Stomach (tissue), 9 donors: ENCODE data around the gene RMDN3. TPM values are rescaled to one million over a fixed set of nuclear protein-coding genes. Genes with fewer than 3 reads are reported as not detected.

ENCODE experiments used
- DNase-seq, 2 donors: peaks; one replicate each; pipeline versions ENCODE4 v3.0.0 to v3.0.0-alpha.2; 2013 to 2019
- H3K27ac ChIP-seq, 5 donors: fragments of 200-600 bp in 4 of 5; sonication (generic) in 4 of 5; one replicate each; pipeline ENCODE4 v1.5.1; 2013 to 2019; ENCODE audit warnings: mild to moderate bottlenecking in 1 of 5, moderate library complexity in 1 of 5
- H3K27me3 ChIP-seq, 3 donors: fragments of 200-600 bp; sonication (generic); one replicate each; pipeline ENCODE4 v1.5.1; 2017 to 2019; ENCODE audit warnings: mixed run types in 1 of 3
- H3K36me3 ChIP-seq, 4 donors: fragments of 200-600 bp; sonication (generic); 1 replicate in 3 of 4; 2 replicates in 1 of 4; pipeline ENCODE4 v1.5.1; 2016 to 2019
- H3K4me1 ChIP-seq, 4 donors: fragments of 200-600 bp; sonication (generic); one replicate each; pipeline ENCODE4 v1.5.1; 2016 to 2019
- H3K4me3 ChIP-seq, 4 donors: fragments of 200-600 bp; sonication (generic) in 3 of 4; one replicate each; pipeline ENCODE4 v1.5.1; 2016 to 2019; ENCODE audit warnings: mild to moderate bottlenecking in 1 of 4
- H3K9me3 ChIP-seq, 4 donors: fragments of 200-600 bp; sonication (generic); one replicate each; pipeline ENCODE4 v1.5.1; 2016 to 2019
- CTCF ChIP-seq, 7 experiments: fragments of 450-650 bp in 4 of 7; fragments of 200-600 bp in 3 of 7; sonication (generic) in 3 of 7; IDR thresholded peaks; one replicate each; pipeline ENCODE4 v1.5.1; 2016 to 2019; ENCODE audit warnings: antibody characterized with exemption in 7 of 7, control low read depth in 2 of 7, mild to moderate bottlenecking in 1 of 7
- EP300 ChIP-seq: sonication (generic); formaldehyde crosslinking; IDR thresholded peaks from one replicate; pipeline ENCODE4 v1.6.1; 2017; ENCODE audit warnings: antibody characterized with exemption
- POLR2A ChIP-seq, 4 donors: fragments of 450-650 bp; IDR thresholded peaks; one replicate each; pipeline ENCODE4 v1.6.1; 2016; ENCODE audit warnings: antibody characterized with exemption in 4 of 4, control low read depth in 2 of 4, mild to moderate bottlenecking in 1 of 4, moderate library complexity in 1 of 4
- POLR2AphosphoS5 ChIP-seq, 3 donors: sonication (generic); formaldehyde crosslinking; IDR thresholded peaks; one replicate each; pipeline ENCODE4 v1.6.1; 2016; ENCODE audit warnings: antibody characterized with exemption in 3 of 3
- WGBS, 5 donors: extraction: QIAGEN DNeasy Blood & Tissue Kit in 3 of 5; methylation state at CpG; one replicate each; pipeline versions ENCODE4 v1.1.5 to v1.1.7; 2013 to 2018; 5-methylcytosine and 5-hydroxymethylcytosine counted together
- intact Hi-C: fragments of 100-400 bp; cut with DNase I; formaldehyde crosslinking; loops from one replicate; pipeline ENCODE4 v1.15.1; 2023; ENCODE audit warnings: low total_unique reads
- polyA plus RNA-seq, 3 donors: library from polyadenylated mRNA; stranded (reverse); fragments of 200-250 nt; gene quantifications; one replicate each; pipeline ENCODE4 v1.2.3, GENCODE V29; 2013
- total RNA-seq, 5 donors: library from RNA; depleted of rRNA; stranded (reverse); fragments of >200 nt; gene quantifications; one replicate each; pipeline versions ENCODE4 v1.1.0 to v1.2.3, GENCODE V29; 2014 to 2016
- donor health status: healthy with polysubstance abuse.
- donor health status: Bipolar disorder and iron deficiency.
- donor health status: healthy.

The RMDN3 gene
- total and polyA plus RNA-seq, 8 donors: 12.6 to 63.8 (median 25.2) TPM; not detected in 1

- peak; percentile 92 to 98 for DNase-seq
- peak within 1 kb of the TSS; percentile 99 to 100 (median 99) for H3K27ac ChIP-seq
- H3K9me3 ChIP-seq: no peaks in the 10 kb centered on the region
- H3K4me3 ChIP-seq: peak within 1 kb of the TSS; percentile 76 to 96 (median 86)
- WGBS, 5 donors: 0% methylated on average over 21 to 81 of the region's 81 CpGs
- peaks cover 0 to 23% (median 17%) of the 10 kb centered on the region in 4 donors for H3K36me3 ChIP-seq
- intact Hi-C loops: no loop called here
- peaks cover 14 to 34% (median 22%) of the 10 kb centered on the region in 4 donors for H3K4me1 ChIP-seq
- no peaks in the 10 kb centered on the region for H3K27me3 ChIP-seq
- TF ChIP-seq POLR2AphosphoS5 (IDR thresholded peaks at IDR 0.05) (peak; percentile 49 to 94 (median 91)), CTCF (IDR thresholded peaks at IDR 0.05) (no peak), POLR2A (IDR thresholded peaks at IDR 0.05) (peak in 2 of 4 donors; percentile 19 to 31)
Observed at GRCh38 chr15:40694688-40695468, 60.2 kb downstream of the RMDN3 start, which contains the start of gene RAD51. Gene RAD51 (plus strand): TSS chr15:40695174. CDS start chr15:40698759, 3,585 bp downstream.

GRCh38 chr15:40693904-40694687, 61.0 kb downstream of the RMDN3 start:
- TF ChIP-seq EP300 (no peak), POLR2AphosphoS5 (IDR thresholded peaks at IDR 0.05) (no peak), POLR2A (IDR thresholded peaks at IDR 0.05) (no peak), CTCF (IDR thresholded peaks at IDR 0.05) (no peak)
- 21 to 25% (median 24%) methylated on average over 31 of the region's 31 CpGs for WGBS, 5 donors
- DNase-seq: no peak
- no peaks in the 10 kb centered on the region for H3K27me3 ChIP-seq
- peak overlapping the region; percentile 99 to 100 (median 99) for H3K27ac ChIP-seq
- intact Hi-C loops: no loop called here
- H3K4me1 ChIP-seq: peaks cover 14 to 34% (median 22%) of the 10 kb centered on the region in 4 donors
- no peaks in the 10 kb centered on the region for H3K9me3 ChIP-seq
- peak overlapping the region; percentile 76 to 96 (median 86) for H3K4me3 ChIP-seq
- peaks cover 0 to 22% (median 16%) of the 10 kb centered on the region in 4 donors for H3K36me3 ChIP-seq

- peaks cover 14 to 34% (median 22%) of the 10 kb centered on the region in 4 donors for H3K4me1 ChIP-seq
- no peak for DNase-seq
- no peak overlapping the region for H3K4me3 ChIP-seq
- no peak overlapping the region for H3K27ac ChIP-seq
- TF ChIP-seq POLR2AphosphoS5 (IDR thresholded peaks at IDR 0.05) (no peak), EP300 (no peak), POLR2A (IDR thresholded peaks at IDR 0.05) (no peak), CTCF (IDR thresholded peaks at IDR 0.05) (no peak)
- no peaks in the 10 kb centered on the region for H3K9me3 ChIP-seq
- intact Hi-C loops: no loop called here
- peaks cover 0 to 22% (median 18%) of the 10 kb centered on the region in 4 donors for H3K36me3 ChIP-seq
- no peaks in the 10 kb centered on the region for H3K27me3 ChIP-seq
- WGBS, 5 donors: 65 to 90% (median 74%) methylated on average over 4 of the region's 4 CpGs
Observed at GRCh38 chr15:40691737-40692136, 63.3 kb downstream of the RMDN3 start.
